Limb (tissue), 2 donors: Measurements from ENCODE around the gene GLCE.

Experiments
- DNase-seq, 2 donors: peaks; one replicate each; pipeline ENCODE4 v3.0.0-alpha.2; 2016; ENCODE audit errors: extremely low spot score in 2 of 2

The GLCE gene

GRCh38 chr15:69160141-69160993 is at the start of gene GLCE:
TSS of gene GLCE (plus strand) at chr15:69160635. CDS start at chr15:69255807, 95,172 bp downstream.
- DNase-seq = peak; percentile 96 to 99

- DNase-seq = no peak
These were observed 46.0 kb upstream of the GLCE start for GRCh38 chr15:69114331-69114928.

GRCh38 chr15:69115031-69115430 is 45.4 kb upstream of the GLCE start:
- no peak for DNase-seq

- no peak for DNase-seq
These were observed 44.0 kb upstream of the GLCE start for GRCh38 chr15:69116391-69116790.

DNA sequence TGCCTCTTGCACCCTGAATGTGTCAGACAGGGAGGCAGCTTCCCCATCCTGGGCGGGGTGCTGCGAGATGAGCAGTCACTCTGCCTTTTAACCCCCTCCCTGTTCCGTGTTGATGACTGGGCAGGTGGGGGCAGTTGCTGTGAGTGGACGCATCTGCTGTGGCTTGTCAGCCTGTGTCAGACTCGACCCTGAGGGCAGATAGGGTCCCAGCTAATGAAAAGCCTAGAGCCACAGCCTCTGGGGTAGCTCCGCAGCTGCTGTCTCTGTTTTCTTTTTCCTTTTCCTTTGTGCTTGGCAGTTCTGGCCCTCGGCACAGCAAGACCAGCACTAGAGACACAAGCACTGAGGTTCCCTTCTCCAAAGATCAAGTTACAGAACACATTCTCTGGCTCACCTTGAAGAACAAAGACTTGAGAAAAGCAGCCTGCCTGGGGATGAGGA is 43.0 kb upstream of the GLCE start:
- peak in 1 of 2 donors; percentile 36 for DNase-seq

- no peak for DNase-seq
These were observed 42.3 kb upstream of the GLCE start for GRCh38 chr15:69118089-69118488.

- no peak for DNase-seq
These were observed 41.4 kb upstream of the GLCE start for GRCh38 chr15:69119001-69119400.

- no peak for DNase-seq
These were observed 40.6 kb upstream of the GLCE start for GRCh38 chr15:69119683-69120395.

DNA sequence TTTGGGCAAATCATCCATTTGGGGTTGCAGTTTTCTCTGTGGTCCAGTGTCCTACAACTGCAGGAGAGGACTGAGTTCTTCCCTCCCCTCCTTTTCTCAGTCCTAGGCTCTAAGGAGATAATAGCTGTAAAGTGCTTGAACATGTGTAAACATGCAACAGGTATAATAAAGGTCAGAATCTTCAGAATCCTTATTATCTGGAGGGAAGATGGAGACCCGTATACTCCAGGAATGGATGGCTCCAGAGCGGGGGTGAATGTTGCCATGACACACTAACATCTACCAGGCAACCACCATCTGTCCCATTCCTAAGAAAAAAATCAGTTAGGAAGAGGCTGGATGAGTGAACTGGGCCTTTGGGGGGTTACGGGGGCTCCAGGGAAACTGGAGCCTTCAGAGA is 39.7 kb upstream of the GLCE start:
- DNase-seq = no peak

- no peak for DNase-seq
These were observed 39.1 kb upstream of the GLCE start for GRCh38 chr15:69121198-69121828.

DNA sequence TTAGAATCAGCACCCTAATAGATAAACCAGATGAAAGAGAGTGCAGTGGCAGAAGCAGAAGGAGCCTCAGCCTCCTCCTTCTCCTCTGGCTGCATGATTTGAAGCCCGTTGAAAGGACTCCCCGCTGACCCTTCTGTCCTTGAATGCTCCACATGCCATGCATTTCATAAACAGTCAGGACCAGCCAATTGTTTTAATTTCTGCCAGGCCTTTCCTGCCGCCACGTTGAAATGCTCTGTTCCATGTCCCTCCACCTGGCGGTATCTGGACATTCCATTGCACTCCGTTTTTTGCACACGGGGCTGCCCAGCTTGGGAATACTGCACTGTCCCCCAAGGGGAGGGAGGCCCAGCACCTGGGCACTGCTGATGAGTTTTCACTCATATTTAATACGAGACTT is 35.2 kb upstream of the GLCE start:
- DNase-seq = no peak

DNA sequence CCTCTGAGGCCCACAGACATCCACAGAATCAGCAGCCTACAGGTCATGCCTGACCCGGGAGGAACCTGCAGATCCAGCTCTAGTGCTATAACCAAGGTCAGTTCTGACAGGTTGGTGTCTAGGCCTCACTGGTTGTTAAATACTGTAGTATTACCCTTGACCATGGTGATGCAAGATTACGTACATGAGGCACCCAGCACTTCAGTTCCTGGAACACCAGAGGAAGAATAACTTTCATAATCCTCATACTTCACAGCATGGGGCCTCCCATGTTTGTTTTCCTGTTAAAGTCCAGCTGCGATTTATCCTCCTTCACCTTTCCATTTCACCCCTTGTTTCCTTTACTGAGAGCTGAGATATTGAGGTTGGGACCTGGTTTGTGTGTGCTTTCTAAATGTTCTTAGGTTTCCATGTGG is 34.4 kb upstream of the GLCE start:
- no peak for DNase-seq

GRCh38 chr15:69127306-69127705 is 33.1 kb upstream of the GLCE start:
- DNase-seq = no peak

DNA sequence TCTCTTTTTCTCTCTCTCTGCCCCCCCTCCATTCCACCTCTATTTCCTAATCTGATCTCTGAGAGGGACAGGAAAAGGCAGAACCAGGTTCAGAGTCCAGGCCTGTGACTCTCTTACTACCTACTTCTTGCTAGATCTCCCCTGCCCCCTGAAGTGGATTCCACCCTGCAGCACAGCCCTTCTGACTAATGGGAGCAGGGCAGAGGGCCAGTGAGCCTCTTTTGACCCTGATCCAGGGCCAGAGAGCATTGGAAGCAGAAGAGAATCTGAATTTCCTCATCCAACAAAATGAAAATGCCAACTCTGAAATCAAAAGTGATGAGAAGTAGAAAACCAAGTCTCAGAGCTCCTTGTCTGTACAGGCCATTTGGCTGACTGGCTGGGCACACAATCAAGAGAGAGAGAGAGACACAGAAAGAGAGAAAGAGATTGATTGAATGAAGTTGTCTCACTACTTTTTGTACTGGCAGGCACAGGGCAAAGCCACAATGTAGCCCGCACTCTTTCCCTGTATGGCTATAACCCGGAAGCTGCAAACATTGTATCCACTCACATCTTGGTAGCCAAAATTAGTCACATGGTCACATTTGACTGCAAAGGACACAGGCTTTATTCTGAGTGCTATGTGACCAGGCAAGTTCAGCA is 31.6 kb upstream of the GLCE start:
- no peak for DNase-seq

- no peak for DNase-seq
These were observed 28.8 kb upstream of the GLCE start for GRCh38 chr15:69131362-69132220.

DNA sequence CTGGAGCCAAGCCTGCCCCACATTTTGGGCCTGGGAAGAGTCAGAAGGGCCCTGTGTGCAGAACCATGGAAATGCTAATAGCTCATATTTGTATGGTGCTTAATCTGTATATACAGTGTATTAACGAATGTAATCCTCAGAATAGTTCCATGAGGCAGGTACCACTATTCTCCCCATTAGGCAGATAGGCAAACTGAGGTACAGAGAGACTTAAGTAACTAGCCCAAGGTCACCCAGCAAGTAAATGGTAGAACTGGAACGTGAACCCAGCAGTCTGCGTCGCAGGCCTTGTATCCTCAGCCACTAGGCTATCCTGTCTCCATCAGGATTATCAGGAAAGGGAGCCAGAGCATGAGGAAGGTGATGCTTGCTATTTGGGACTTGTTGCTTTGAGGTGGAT is 28.0 kb upstream of the GLCE start:
- no peak for DNase-seq

- no peak for DNase-seq
These were observed 27.2 kb upstream of the GLCE start for GRCh38 chr15:69132977-69133861.

- no peak for DNase-seq
These were observed 26.4 kb upstream of the GLCE start for GRCh38 chr15:69133862-69134519.

- DNase-seq = no peak
These were observed 25.6 kb upstream of the GLCE start for GRCh38 chr15:69134791-69135190.
